GM19467 (cell line): ENCODE results near the gene ADH4.
"Not testable (repeated sequence)": the region's sequence is repeated elsewhere in the genome, so short reads cannot be mapped to it uniquely, and the experiment has no call there.

Experiments
- ATAC-seq: cut with Tn5 transposase; IDR thresholded peaks from one replicate; pipeline ENCODE4 v1.9.1; 2021; ENCODE audit warnings: mild to moderate bottlenecking, moderate library complexity; ENCODE audit not compliant: unreplicated experiment

ADH4 gene

GRCh38 chr4:99084595-99084994, 59.5 kb downstream of the ADH4 start:
- no peak for ATAC-seq

DNA sequence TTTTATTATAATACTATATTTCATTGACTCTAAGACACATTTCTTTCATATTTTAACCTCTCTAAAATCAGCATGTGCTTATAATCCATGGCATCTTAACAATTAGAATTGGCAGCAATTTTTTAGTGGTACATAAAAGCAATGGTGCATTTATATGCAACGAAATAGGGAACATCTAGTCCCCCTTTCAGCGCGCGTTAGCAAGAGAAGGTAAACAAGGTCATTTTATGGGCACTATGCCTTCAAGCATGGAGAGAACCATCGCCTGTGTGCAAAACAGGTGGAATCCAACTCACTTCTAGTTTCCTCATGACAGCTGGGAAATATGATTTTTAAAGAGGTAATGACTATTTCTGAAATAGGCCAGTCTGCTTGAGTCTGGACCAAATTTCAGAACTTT, 61.9 kb downstream of the ADH4 start:
- no peak for ATAC-seq

- ATAC-seq, result not testable (repeated sequence)
Observed at GRCh38 chr4:99080869-99081268, 63.2 kb downstream of the ADH4 start.

DNA sequence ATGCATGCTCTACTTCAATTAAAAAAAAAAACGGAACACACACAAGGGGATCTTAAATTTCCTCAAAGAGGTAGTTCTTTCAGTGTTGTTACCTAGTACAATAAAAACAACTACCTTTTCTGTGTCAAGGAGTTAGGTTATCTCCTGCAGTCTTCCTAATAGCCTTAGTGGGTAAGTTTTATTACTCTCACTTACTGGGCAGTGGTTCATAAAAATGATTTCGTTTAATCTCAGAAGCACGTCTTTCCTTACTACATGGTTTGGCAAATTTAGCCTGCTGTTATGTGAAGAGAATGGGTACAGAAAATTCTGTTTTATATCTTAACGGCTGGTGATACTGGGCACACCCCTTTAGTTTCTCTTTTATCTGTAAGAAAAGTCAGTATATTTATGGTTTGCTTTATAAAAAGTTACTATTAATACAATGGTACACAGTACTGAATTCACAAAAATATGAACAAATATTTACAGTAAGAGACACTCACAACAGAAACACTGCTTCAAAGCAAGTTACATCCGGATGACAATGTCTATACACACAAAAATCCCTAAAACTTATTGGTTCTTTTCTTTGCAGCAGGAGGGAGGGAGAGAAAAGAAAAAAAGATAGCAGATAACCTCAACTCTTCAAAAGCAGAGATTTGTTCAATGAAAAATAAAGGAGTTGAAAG, 64.3 kb downstream of the ADH4 start:
- no peak for ATAC-seq

DNA sequence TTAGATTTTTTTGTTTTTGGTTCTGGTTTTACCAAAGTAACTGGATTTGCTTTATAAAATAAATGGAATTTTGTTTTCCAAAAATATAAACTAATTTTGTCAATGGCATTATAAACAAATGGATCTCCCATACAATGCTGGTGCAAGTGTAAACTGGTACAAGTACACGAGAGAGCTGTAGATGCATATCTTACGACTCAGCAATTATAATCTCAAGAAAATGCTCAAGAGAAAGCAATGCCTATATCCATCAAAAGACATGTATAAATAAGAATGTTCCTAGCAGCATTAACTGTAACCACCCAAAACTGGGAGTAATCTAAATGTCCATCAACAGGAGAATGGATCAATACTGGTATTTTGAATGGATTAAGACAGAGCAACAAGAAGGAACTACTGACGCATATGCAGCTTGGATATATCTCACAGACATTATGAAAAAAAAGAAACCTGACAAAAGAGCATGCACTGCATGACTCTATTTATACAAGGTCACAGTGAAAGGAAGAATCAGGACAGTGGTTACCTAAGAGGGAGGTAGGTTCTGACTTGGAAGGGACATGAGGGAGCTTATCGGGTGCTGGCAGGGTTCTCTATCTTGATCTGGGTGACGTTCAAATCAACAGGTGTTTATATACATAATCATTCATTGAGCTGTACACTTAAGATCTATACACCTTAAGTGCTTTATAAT, 65.0 kb downstream of the ADH4 start:
- no peak for ATAC-seq

DNA sequence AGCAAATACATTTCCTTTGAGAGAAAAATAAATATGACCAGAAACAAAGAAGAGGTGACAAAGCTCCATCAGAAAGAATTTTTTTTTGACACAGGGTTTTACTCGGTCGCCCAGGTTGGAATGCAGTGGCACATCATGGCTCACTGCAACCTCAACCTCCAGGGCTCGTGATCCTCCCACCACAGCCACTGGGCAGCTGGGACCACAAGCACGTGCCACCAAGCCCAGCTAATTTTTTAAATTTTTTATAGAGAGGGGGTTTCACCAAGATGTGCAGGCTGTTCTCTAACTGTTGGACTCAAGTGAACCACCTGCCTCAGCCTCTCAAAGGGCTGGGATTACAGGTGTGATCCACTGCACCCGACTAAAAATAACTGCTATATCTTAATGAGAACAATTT, 65.8 kb downstream of the ADH4 start:
- ATAC-seq, result no peak

GRCh38 chr4:99077177-99077576, 66.9 kb downstream of the ADH4 start:
- ATAC-seq, result no peak

DNA sequence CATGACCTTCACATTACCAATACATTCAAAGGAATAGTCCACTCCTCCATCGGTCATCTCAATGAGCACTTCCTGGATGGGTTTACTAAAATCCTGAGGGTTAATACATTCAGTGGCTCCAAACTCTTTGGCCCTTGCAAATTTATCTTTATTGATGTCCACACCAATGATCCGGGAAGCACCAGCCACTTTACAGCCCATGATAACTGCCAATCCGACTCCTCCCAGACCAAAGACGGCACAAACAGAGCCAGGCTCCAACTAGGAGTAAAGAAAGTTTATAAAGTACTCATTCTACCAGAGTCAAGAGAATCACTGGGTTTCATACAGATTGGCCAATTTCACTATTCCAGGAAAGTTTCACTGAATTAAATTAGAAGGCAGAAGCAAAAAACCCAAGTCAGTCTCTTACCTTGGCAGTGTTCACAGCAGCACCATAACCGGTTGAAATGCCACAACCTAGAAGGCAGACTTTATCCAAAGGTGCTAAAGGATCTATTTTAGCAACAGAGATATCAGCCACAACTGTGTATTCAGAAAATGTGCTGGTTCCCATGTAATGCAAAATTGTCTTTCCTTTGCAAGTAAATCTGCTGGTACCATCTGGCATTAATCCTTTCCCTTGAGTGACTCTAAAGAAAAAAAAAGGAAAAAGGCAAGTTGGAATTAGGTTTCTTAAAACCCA, 67.7 kb downstream of the ADH4 start:
- no peak for ATAC-seq

- no peak for ATAC-seq
Observed at GRCh38 chr4:99074816-99075215, 69.3 kb downstream of the ADH4 start.
